Neuronal stem cell (in vitro differentiated cells): ENCODE data around the gene SAT1.

Source experiments
- DNase-seq: peaks from one replicate; pipeline ENCODE4 v3.0.0-alpha.2; 2013; ENCODE audit warnings: low spot score
- H2AFZ ChIP-seq: one replicate; pipeline ENCODE4 v1.6.1; 2013; ENCODE audit warnings: mild to moderate bottlenecking, low read length, inconsistent platforms
- H2AK5ac ChIP-seq: 2 replicates; pipeline ENCODE4 v1.6.1; 2013; ENCODE audit warnings: low read depth, mild to moderate bottlenecking, inconsistent platforms, low read length, moderate library complexity, mixed read lengths
- H2BK120ac ChIP-seq: 2 replicates; pipeline ENCODE4 v1.6.1; 2013; ENCODE audit warnings: low read depth, mild to moderate bottlenecking, inconsistent platforms, low read length, moderate library complexity, mixed read lengths
- H2BK12ac ChIP-seq: one replicate; pipeline ENCODE4 v1.6.1; 2013; ENCODE audit warnings: low read length, inconsistent platforms
- H2BK15ac ChIP-seq: 2 replicates; pipeline ENCODE4 v1.6.1; 2013; ENCODE audit warnings: mild to moderate bottlenecking, low read length, inconsistent platforms, mixed read lengths
- H2BK5ac ChIP-seq: one replicate; pipeline ENCODE4 v1.6.1; 2013; ENCODE audit warnings: inconsistent platforms, mild to moderate bottlenecking, low read length, moderate library complexity
- H3K14ac ChIP-seq: one replicate; pipeline ENCODE4 v1.6.1; 2013; ENCODE audit warnings: low read length, inconsistent platforms
- H3K18ac ChIP-seq: 2 replicates; pipeline ENCODE4 v1.6.1; 2013; ENCODE audit warnings: low read length, inconsistent platforms
- H3K23ac ChIP-seq: 2 replicates; pipeline ENCODE4 v1.6.1; 2013; ENCODE audit warnings: low read depth, mild to moderate bottlenecking, mixed read lengths, low read length, inconsistent platforms; ENCODE audit not compliant: poor library complexity
- H3K27ac ChIP-seq: replicated peaks from 3 replicates; pipeline ENCODE4 v1.5.1; 2013; ENCODE audit warnings: low read length, inconsistent platforms
- H3K27me3 ChIP-seq, 3 experiments: 2 replicates each; pipeline ENCODE4 v1.6.1; 2013; ENCODE audit warnings: low read length in 3 of 3, mild to moderate bottlenecking in 2 of 3, inconsistent platforms in 1 of 3, low read depth in 1 of 3, mixed read lengths in 1 of 3, moderate library complexity in 1 of 3; ENCODE audit not compliant: control insufficient read depth in 3 of 3, insufficient read depth in 3 of 3
- H3K36me3 ChIP-seq, 2 donors: replicated peaks in 1 of 2; 2 replicates each; pipeline ENCODE4 v1.6.1; 2013; ENCODE audit warnings: low read length in 2 of 2; ENCODE audit not compliant: control insufficient read depth in 2 of 2, insufficient read depth in 2 of 2
- H3K4ac ChIP-seq: 2 replicates; pipeline ENCODE4 v1.6.1; 2013; ENCODE audit warnings: inconsistent platforms, mild to moderate bottlenecking, low read length, moderate library complexity
- H3K4me1 ChIP-seq, 2 donors: 1 replicate in 1 of 2; 2 replicates in 1 of 2; pipeline ENCODE4 v1.6.1; 2013; ENCODE audit warnings: low read length in 2 of 2, low read depth in 1 of 2; ENCODE audit not compliant: control insufficient read depth in 2 of 2, insufficient read depth in 1 of 2
- H3K4me2 ChIP-seq: one replicate; pipeline ENCODE4 v1.6.1; 2013; ENCODE audit warnings: mild to moderate bottlenecking, low read length, inconsistent platforms; ENCODE audit not compliant: insufficient read depth, poor library complexity, severe bottlenecking
- H3K4me3 ChIP-seq, 2 donors: 2 replicates each; pipeline ENCODE4 v1.5.1; 2013; ENCODE audit warnings: low read length in 2 of 2, mild to moderate bottlenecking in 2 of 2, inconsistent platforms in 1 of 2, moderate library complexity in 1 of 2
- H3K79me1 ChIP-seq: one replicate; pipeline ENCODE4 v1.6.1; 2013; ENCODE audit warnings: low read depth, mild to moderate bottlenecking, inconsistent platforms, low read length, moderate library complexity
- H3K9ac ChIP-seq: one replicate; pipeline ENCODE4 v1.6.1; 2013; ENCODE audit warnings: mild to moderate bottlenecking, low read depth, low read length, inconsistent platforms; ENCODE audit not compliant: poor library complexity
- H3K9me3 ChIP-seq, 2 donors: replicated peaks in 1 of 2; 2 replicates each; pipeline versions ENCODE3 to v1.6.1; 2013; ENCODE audit warnings: low read length in 2 of 2, mild to moderate bottlenecking in 2 of 2, inconsistent platforms in 1 of 2, low read depth in 1 of 2, mixed read lengths in 1 of 2, moderate library complexity in 1 of 2; ENCODE audit not compliant: control insufficient read depth in 2 of 2, insufficient read depth in 1 of 2
- H4K8ac ChIP-seq: one replicate; pipeline ENCODE4 v1.6.1; 2013; ENCODE audit warnings: low read depth, mild to moderate bottlenecking, inconsistent platforms, low read length, moderate library complexity
- H4K91ac ChIP-seq: one replicate; pipeline ENCODE4 v1.6.1; 2013; ENCODE audit warnings: low read length, low read depth, mild to moderate bottlenecking, inconsistent platforms; ENCODE audit not compliant: poor library complexity
- WGBS, 2 donors: extraction: QIAGEN DNeasy Blood & Tissue Kit; methylation state at CpG; one replicate each; pipeline ENCODE4 v1.1.7; 2013; ENCODE audit warnings: missing lambda C conversion rate in 2 of 2, mixed read lengths in 1 of 2; ENCODE audit not compliant: insufficient read length in 2 of 2, insufficient replicate concordance in 1 of 2; ENCODE audit errors: extremely low coverage in 2 of 2; 5-methylcytosine and 5-hydroxymethylcytosine counted together

The SAT1 gene

DNA sequence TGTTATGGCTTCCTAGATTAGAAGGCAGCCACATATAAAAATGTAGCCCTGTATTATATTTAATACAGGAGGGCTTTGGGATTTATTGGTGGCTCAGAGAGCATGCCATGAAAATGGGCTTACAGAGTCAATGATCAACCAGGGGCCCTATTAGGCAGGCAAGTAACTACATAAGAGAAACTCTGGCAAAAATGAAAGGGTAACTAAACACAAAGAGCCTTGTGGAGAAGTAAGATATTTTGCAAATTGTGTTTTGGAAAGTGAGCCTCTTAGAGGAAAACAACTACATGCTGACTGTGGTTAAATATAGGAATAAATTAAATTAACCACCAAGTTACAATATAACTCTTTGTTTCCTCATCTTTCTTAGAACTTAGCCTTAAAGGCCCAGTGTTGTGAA, 5.5 kb downstream of the SAT1 start:
- H3K27ac ChIP-seq: no peak overlapping the region
- H3K9ac ChIP-seq: no peak overlapping the region
- H2BK12ac ChIP-seq: no peak overlapping the region
- no peaks in the 10 kb centered on the region for H3K27me3 ChIP-seq
- no peak overlapping the region for H4K8ac ChIP-seq
- no peaks in the 10 kb centered on the region for H3K4me1 ChIP-seq
- no peak overlapping the region for H2BK120ac ChIP-seq
- no peaks in the 10 kb centered on the region for H3K9me3 ChIP-seq
- H2BK5ac ChIP-seq: no peak overlapping the region
- H3K18ac ChIP-seq: no peak overlapping the region
- peaks cover 0 to 16% of the 10 kb centered on the region in 2 donors for H3K36me3 ChIP-seq
- no peak overlapping the region for H3K4ac ChIP-seq
- no peak for DNase-seq
- H3K79me1 ChIP-seq: no peaks in the 10 kb centered on the region
- H3K23ac ChIP-seq: no peak overlapping the region
- H2BK15ac ChIP-seq: no peak overlapping the region
- no peak overlapping the region for H4K91ac ChIP-seq
- no peak overlapping the region for H3K4me3 ChIP-seq
- H2AFZ ChIP-seq: no peak overlapping the region
- H3K14ac ChIP-seq: no peak overlapping the region
- no peak overlapping the region for H3K4me2 ChIP-seq
- H2AK5ac ChIP-seq: no peak overlapping the region

- Histone ChIP-seq H2BK120ac (no peak overlapping the region), H3K9me3 (no peaks in the 10 kb centered on the region), H3K18ac (no peak overlapping the region), H3K9ac (no peak overlapping the region), H3K36me3 (peaks cover 0 to 16% of the 10 kb centered on the region in 2 donors), H3K79me1 (no peaks in the 10 kb centered on the region), H2AFZ (no peak overlapping the region), H3K4me2 (no peak overlapping the region), H3K4me3 (no peak overlapping the region), H3K27me3 (no peaks in the 10 kb centered on the region), H3K27ac (no peak overlapping the region), H2BK5ac (no peak overlapping the region), H4K8ac (no peak overlapping the region), H2AK5ac (no peak overlapping the region), H2BK12ac (no peak overlapping the region), H2BK15ac (no peak overlapping the region), H3K14ac (no peak overlapping the region), H4K91ac (no peak overlapping the region), H3K4ac (no peak overlapping the region), H3K23ac (no peak overlapping the region), H3K4me1 (no peaks in the 10 kb centered on the region)
- no peak for DNase-seq
- WGBS, 2 donors: no CpG with 5 or more reads among the region's 4 CpGs
Measured at GRCh38 chrX:23788946-23789345, 6.0 kb downstream of the SAT1 start.

- Histone ChIP-seq H3K9me3 (no peaks in the 10 kb centered on the region), H3K4me2 (no peak overlapping the region), H2AFZ (peak overlapping the region; percentile 11), H3K4me1 (no peaks in the 10 kb centered on the region), H2BK5ac (no peak overlapping the region), H3K36me3 (peaks cover 0 to 16% of the 10 kb centered on the region in 2 donors), H4K91ac (no peak overlapping the region), H2BK12ac (no peak overlapping the region), H3K9ac (no peak overlapping the region), H3K23ac (no peak overlapping the region), H2BK15ac (no peak overlapping the region), H3K18ac (no peak overlapping the region), H3K4ac (no peak overlapping the region), H3K4me3 (no peak overlapping the region), H3K79me1 (no peaks in the 10 kb centered on the region), H3K14ac (no peak overlapping the region), H2BK120ac (no peak overlapping the region), H3K27ac (no peak overlapping the region), H4K8ac (no peak overlapping the region), H3K27me3 (no peaks in the 10 kb centered on the region), H2AK5ac (no peak overlapping the region)
- no peak for DNase-seq
- no CpG with 5 or more reads among the region's 8 CpGs for WGBS, 2 donors
Measured at GRCh38 chrX:23789386-23790154, 6.6 kb downstream of the SAT1 start.

DNA sequence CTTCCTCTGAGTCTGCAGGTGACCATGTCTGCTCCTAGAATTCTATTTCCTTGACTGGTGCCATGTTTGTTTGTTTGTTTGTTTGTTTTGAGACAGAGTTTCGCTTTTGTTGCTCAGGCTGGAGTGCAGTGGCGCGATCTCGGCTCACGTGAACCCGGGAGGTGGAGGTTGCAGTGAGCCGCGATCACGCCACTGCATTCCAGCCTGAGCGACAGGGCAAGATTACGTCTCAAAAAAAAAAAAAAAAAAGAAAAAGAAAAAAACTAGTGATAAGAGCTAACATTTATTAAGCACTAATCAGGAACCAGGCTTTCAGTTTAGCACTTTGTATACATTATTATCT, 7.2 kb downstream of the SAT1 start:
- H3K14ac ChIP-seq: no peak overlapping the region
- H3K4me2 ChIP-seq: no peak overlapping the region
- H3K18ac ChIP-seq: no peak overlapping the region
- H4K8ac ChIP-seq: no peak overlapping the region
- no peak overlapping the region for H3K27ac ChIP-seq
- peaks cover 0 to 11% of the 10 kb centered on the region in 2 donors for H3K36me3 ChIP-seq
- H2BK5ac ChIP-seq: no peak overlapping the region
- H3K9me3 ChIP-seq: no peaks in the 10 kb centered on the region
- H2BK15ac ChIP-seq: no peak overlapping the region
- H2AFZ ChIP-seq: peak overlapping the region; percentile 11
- H3K4ac ChIP-seq: no peak overlapping the region
- H2AK5ac ChIP-seq: no peak overlapping the region
- no peak overlapping the region for H2BK12ac ChIP-seq
- no peak overlapping the region for H3K23ac ChIP-seq
- H2BK120ac ChIP-seq: no peak overlapping the region
- no peak overlapping the region for H3K4me3 ChIP-seq
- H3K79me1 ChIP-seq: no peaks in the 10 kb centered on the region
- no CpG with 5 or more reads among the region's 11 CpGs for WGBS, 2 donors
- H4K91ac ChIP-seq: no peak overlapping the region
- no peaks in the 10 kb centered on the region for H3K27me3 ChIP-seq
- H3K4me1 ChIP-seq: peaks cover 0 to 2% of the 10 kb centered on the region in 2 donors
- DNase-seq: no peak
- no peak overlapping the region for H3K9ac ChIP-seq
